ELR (cell line): ENCODE data around the gene LRP3.
"Not testable (repeated sequence)": the region's sequence is repeated elsewhere in the genome, so short reads cannot be mapped to it uniquely, and the experiment has no call there.

Experiments used
- DNase-seq: peaks from one replicate; pipeline ENCODE4 v3.0.0-alpha.2; 2015; ENCODE audit warnings: low read depth

Gene LRP3

GRCh38 chr19:33176670-33177416 lies 17.3 kb upstream of the LRP3 start:
- DNase-seq: peak; percentile 98

- DNase-seq: peak; percentile 71
Observed at GRCh38 chr19:33177417-33177979, 16.6 kb upstream of the LRP3 start.

- DNase-seq: no peak
Observed at GRCh38 chr19:33186431-33187182, 7.5 kb upstream of the LRP3 start.

- no peak for DNase-seq
Observed at GRCh38 chr19:33187183-33187540, 7.0 kb upstream of the LRP3 start.

- DNase-seq: no peak
Observed at GRCh38 chr19:33189453-33189852, 4.7 kb upstream of the LRP3 start.

- DNase-seq: not testable (repeated sequence)
Observed at GRCh38 chr19:33191092-33191491, 3.0 kb upstream of the LRP3 start.

GRCh38 chr19:33191501-33191900 lies 2.6 kb upstream of the LRP3 start:
- no peak for DNase-seq

- no peak for DNase-seq
Observed at GRCh38 chr19:33192010-33192409, 2.1 kb upstream of the LRP3 start.

- DNase-seq: no peak
Observed at GRCh38 chr19:33193269-33193864, 763 bp upstream of the LRP3 start.

GRCh38 chr19:33194532-33194885 lies 379 bp downstream of the LRP3 start:
- DNase-seq: peak; percentile 13

- peak; percentile 50 for DNase-seq
Observed at GRCh38 chr19:33194886-33195644, 935 bp downstream of the LRP3 start.

- DNase-seq: no peak
Observed at GRCh38 chr19:33195645-33196347, 1.7 kb downstream of the LRP3 start.

- DNase-seq: no peak
Observed at GRCh38 chr19:33196446-33197193, 2.5 kb downstream of the LRP3 start.

GRCh38 chr19:33197591-33198000 lies 3.5 kb downstream of the LRP3 start:
- no peak for DNase-seq

GRCh38 chr19:33198169-33198568 lies 4.0 kb downstream of the LRP3 start:
- no peak for DNase-seq

GRCh38 chr19:33199441-33200265 lies 5.5 kb downstream of the LRP3 start:
- peak; percentile 28 for DNase-seq

GRCh38 chr19:33201473-33201872 lies 7.3 kb downstream of the LRP3 start:
- DNase-seq: no peak

- DNase-seq: no peak
Observed at GRCh38 chr19:33201886-33202545, 7.9 kb downstream of the LRP3 start.
